ENCODE measurements around the gene EHD2.

GRCh38 chr19:47756953-47757608 is 43.9 kb downstream of the EHD2 start:
- no peak for TF ChIP-seq EZH2phosphoT487 (conservative IDR thresholded peaks at IDR 0.05; ENCODE audit: low read length)
- TF ChIP-seq CTCF (IDR thresholded peaks at IDR 0.05; ENCODE audit: insufficient read depth, low read length, poor library complexity, severe bottlenecking): no peak

Data from SU-DHL-6 (cell line).